Raji (cell line): ENCODE results near the gene TEX261.

Experiments
- POLR2A ChIP-seq: IDR thresholded peaks from 2 replicates; pipeline ENCODE4 v1.6.1; 2011; ENCODE audit warnings: low read depth, low read length, control low read depth; ENCODE audit not compliant: insufficient read depth

TEX261 gene

DNA sequence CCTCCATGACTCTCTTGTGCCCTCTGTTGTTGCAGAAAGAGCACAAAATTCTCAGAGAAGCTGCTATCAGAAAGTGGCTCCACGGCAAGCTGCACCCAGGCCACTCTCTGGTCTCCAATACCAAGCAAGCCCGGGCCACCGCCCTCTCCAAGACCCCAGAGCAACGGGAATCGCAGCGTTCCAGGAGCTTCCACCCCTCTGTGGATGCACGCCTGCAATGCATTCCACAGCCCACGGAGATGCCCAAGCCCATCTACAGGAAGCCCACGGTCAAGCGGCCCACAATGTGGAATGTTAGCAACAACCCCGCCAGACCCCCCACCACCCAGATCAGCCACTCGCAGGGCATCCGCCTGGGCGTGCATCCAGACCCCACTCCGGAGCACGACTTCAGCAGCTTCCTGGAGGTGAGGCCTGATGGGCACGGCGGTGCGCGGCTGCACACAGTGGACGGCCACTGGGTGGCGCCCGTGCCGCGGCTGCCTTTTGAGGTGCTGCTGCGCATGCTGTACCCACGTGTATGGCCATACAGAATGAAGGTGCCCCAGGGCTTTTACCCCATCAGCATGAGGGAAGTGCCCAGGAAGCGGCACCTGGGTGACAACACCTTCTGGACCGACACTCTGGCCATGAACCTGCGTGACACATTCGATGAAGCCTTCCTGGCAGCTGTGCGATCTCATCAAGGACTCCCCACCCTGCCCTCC, 9.9 kb downstream of the TEX261 start:
- TF ChIP-seq POLR2A: no peak

DNA sequence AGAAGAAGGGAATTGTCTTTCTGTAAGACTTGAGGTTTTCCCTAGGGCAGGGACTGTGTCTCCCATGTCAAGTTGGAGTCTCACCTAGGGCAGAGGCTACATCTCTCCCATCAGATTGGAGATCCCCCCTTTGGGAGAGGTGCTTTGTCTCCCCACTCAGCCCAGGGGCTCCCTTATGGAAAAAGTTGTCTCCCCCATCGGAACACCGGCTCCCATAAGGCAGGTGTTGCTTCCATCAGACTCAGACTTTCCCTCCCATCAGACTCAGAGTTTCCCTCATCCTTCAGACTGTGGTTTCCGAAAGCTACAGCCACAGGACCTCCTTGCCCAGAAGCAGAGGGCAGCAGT, 10.5 kb downstream of the TEX261 start:
- TF ChIP-seq POLR2A: no peak

- TF ChIP-seq POLR2A: no peak
Observed at GRCh38 chr2:70983506-70984227, 11.0 kb downstream of the TEX261 start.

DNA sequence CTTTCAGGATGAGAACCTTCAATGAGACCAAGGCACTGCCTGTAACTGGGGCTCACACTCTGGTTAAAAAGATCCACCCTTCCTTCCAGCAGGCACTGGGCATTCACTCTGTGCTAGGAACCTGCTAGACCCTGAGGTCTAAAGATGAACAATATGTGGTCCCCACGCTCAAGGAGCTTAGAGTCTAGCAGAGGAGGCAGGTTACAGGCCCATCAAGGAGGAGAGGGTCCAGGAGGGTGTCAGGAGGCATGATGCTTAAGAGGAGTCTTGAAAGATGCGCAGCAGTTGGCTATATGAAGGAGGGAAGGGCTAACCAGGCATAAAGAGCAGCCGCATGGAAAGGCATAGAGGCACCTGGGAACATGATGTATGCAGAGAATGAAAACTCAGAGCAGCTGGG, 11.7 kb downstream of the TEX261 start:
- TF ChIP-seq POLR2A: no peak

DNA sequence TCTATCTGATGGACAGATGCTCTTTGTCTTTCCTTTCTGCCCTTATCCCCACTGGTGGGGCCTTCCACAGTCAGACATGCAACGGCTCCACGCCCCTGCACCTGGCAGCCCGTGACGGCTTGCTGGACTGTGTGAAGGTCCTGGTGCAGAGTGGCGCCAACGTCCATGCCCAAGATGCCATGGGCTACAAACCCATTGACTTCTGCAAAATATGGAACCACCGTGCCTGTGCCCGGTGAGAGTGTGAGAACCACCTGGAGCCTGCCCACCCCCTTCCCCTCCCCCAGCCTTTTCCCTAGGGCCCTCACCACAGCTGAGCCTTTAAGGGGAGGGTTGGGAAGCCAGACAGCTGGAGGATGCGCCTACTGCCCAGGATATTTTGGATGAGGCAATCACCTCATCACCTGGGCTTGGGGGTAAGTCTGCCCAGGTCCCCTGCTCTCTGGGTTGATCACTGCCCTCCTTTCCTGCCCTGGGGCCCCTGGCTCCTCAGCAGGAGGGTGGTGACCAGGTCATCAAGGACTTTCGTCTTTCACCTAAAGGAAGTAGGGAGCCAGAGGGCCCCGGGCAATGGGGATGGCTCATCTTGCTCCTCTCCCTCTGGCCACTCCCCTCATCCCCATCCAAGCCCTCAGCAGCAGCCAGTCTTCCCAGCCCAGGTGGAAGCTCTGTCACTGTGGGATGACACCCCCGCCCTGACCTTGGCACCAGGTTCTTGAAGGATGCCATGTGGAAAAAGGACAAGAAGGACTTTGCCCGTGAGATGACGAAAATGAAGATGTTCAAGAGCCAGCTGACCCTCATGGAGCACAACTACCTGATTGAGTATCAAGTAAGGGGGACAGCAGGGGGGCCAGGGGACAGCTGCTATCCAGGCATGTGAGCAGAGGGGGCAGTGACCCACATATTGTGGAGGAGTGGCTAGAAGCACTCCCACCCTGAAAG, 12.5 kb downstream of the TEX261 start:
- TF ChIP-seq POLR2A: no peak

GRCh38 chr2:70981421-70981820, 13.3 kb downstream of the TEX261 start:
- no peak for TF ChIP-seq POLR2A

GRCh38 chr2:70979626-70980025, 15.0 kb downstream of the TEX261 start:
- no peak for TF ChIP-seq POLR2A

GRCh38 chr2:70979180-70979488, 15.5 kb downstream of the TEX261 start:
- TF ChIP-seq POLR2A: no peak

DNA sequence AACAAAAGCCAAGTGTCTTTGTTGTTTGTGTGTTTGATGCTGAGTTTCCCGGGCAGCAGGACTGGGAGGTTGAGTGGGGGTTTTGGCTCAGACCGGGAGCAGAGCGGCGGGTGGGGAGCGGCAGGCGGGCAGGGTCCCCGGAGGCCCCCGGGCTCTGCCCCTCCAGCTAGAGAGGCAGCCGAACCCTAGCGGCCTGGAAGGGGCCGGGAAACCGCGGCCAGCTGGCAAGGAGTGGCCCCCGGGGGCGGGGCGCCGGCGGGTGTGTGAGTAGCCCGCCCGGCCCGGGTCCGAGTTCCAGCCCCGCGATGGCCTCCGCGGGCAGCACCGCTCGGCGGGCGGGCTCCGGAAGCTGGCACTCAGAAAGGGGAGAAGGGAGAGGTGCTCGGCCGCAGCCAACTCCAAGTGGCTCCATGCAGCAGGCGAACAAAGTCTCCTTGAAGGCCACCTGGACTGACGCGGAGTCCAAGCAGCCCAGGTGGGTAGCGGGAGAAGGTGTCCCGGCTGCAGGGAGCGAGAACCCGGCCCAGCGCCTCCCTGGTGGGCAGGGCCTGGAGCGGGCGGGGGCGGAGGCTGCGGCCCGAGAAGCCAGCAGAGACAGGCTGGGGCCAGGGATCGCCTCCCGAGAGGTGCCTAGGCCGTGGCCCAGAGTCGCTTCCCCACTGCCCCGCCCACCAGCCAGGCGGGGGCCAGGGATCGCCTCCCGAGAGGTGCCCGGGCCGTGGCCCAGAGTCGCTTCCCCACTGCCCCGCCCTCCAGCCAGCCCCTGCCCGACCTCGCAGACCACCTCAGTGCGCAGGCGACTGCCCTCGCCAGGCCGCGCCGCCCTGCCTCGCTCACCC, 16.1 kb downstream of the TEX261 start, which contains the start of gene ANKRD53:
ANKRD53 (plus strand) TSS at position 290 of the 839 bp plus-strand sequence; CDS start at position 306, 16 bp downstream.
- TF ChIP-seq POLR2A: no peak

GRCh38 chr2:70977605-70978205, 17.0 kb downstream of the TEX261 start:
- no peak for TF ChIP-seq POLR2A

DNA sequence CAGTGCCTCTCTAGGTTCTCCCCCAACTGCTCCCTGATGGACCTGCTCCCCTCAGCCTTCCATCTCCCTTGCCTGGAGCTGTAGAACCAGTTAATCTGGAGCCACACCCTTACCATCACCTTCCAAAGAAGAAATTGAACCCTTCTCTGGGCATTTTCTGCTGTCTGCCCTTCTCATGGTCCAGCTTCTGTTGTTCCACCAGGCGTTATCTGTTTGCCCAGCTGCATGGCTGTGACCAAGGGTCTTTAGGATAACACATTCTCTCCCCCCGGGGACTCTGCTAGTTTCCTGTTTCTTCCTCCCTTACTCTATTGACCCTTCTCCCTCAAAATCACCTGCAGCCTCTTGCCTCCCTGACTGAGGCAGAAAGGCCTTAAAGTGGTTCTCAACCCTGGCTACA, 19.4 kb downstream of the TEX261 start:
- TF ChIP-seq POLR2A: no peak

GRCh38 chr2:70974592-70974991, 20.1 kb downstream of the TEX261 start:
- no peak for TF ChIP-seq POLR2A

- no peak for TF ChIP-seq POLR2A
Observed at GRCh38 chr2:70967189-70967588, 27.5 kb downstream of the TEX261 start.

- TF ChIP-seq POLR2A: no peak
Observed at GRCh38 chr2:70966681-70967080, 28.0 kb downstream of the TEX261 start.
